ENCODE measurements around the gene NFATC3.
"Not testable (repeated sequence)": the region's sequence is repeated elsewhere in the genome, so short reads cannot be mapped to it uniquely, and the experiment has no call there.

- not testable (repeated sequence) for TF ChIP-seq CTBP1 (IDR thresholded peaks at IDR 0.05; ENCODE audit: borderline replicate concordance); ARNT (IDR thresholded peaks at IDR 0.05); SP1 (IDR thresholded peaks at IDR 0.05); NFRKB (IDR thresholded peaks at IDR 0.05); HDGF (IDR thresholded peaks at IDR 0.05; ENCODE audit: borderline replicate concordance); BHLHE40 (IDR thresholded peaks at IDR 0.05; ENCODE audit: borderline replicate concordance); L3MBTL2 (conservative IDR thresholded peaks at IDR 0.05); ZNF384 (IDR thresholded peaks at IDR 0.05); SUZ12 (IDR thresholded peaks at IDR 0.05)
Measured at GRCh38 chr16:68110611-68111010, 25.4 kb downstream of the NFATC3 start.

All from HEK293T (cell line).